SH-SY5Y (cell line): Measurements from ENCODE around the gene FLG.

ENCODE experiments used
- GATA2 ChIP-seq: IDR thresholded peaks from 2 replicates; pipeline ENCODE4 v1.6.1; 2011; ENCODE audit warnings: mild to moderate bottlenecking, low read depth, low read length
- GATA3 ChIP-seq: IDR thresholded peaks from 2 replicates; pipeline ENCODE4 v1.6.1; 2011; ENCODE audit warnings: low read depth, mild to moderate bottlenecking, low read length, moderate library complexity

FLG gene

DNA sequence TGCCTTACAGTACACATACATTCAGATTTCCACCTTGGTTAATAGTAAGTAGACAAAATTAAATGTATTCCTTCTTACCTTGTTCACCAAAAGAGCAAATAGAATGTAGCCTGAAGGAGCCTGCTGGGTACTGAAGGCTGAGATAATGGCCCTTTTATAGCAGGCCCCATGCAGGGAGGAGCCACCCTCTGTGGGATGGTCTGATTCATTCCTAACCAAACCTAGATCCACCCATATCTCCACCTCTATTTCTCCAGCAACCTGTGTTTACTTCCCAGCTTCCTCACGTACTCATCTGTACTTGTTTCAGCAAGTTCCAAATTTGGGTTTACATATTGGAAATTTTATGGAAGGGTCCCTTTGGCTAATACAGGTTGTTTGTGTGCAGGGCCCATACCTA, at the start of gene FLG:
FLG (minus strand) TSS at position 129 of the 400 bp plus-strand sequence. CDS start 9,783 bp downstream, outside the sequence.
- TF ChIP-seq GATA2 (no peak), GATA3 (no peak)

- TF ChIP-seq GATA3 (no peak), GATA2 (no peak)
These were observed 49.4 kb upstream of the FLG start for GRCh38 chr1:152374451-152374850.

DNA sequence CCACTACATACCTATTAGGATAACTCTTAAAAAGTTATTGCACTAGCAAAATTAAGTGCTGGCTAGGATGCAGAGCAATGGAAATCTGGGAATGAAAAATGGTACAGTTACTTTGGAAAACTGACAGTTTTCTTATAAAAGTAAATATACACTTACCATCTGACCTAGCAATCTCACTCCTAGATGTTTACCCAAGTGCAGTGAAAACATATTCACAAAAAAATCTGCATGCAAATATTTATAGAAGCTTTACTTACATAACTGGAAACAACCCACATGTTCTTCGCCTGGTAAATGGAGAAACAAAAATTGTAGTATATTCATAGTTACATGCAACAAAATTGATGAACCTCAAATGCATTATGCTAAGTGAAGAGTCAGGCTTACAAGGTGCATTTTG, 47.6 kb upstream of the FLG start:
- TF ChIP-seq GATA2 (no peak), GATA3 (no peak)

- TF ChIP-seq GATA3 (no peak), GATA2 (no peak)
These were observed 42.4 kb upstream of the FLG start for GRCh38 chr1:152367436-152367835.

- TF ChIP-seq GATA3 (no peak), GATA2 (no peak)
These were observed 34.9 kb upstream of the FLG start, which contains the start of gene FLG2 for GRCh38 chr1:152359906-152360305. Gene FLG2 (minus strand): TSS chr1:152360006. CDS start chr1:152358884, 1,122 bp downstream.

DNA sequence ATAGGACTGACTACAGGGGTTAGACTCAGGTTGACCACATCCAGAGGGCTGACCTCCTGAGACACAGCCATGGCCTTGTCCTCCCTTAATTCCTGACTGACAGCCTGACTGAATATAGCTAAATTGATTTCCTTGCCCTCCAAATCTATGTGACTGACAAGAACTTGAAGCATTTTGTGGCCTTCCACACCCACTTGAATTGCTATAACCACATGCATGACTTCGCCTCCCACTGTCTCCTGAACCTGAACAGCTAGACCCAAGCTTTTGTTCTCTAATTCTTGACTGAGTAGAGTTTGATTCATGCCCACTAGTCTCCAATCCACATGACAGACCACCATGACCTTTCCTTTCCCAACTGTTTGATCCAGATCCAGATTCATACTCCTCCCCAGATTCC, 31.7 kb upstream of the FLG start:
- TF ChIP-seq GATA3, result no peak
- TF ChIP-seq GATA2, result no peak

- TF ChIP-seq GATA2 (no peak), GATA3 (no peak)
These were observed 24.6 kb upstream of the FLG start for GRCh38 chr1:152349611-152350010.

GRCh38 chr1:152348447-152348846, 23.4 kb upstream of the FLG start:
- TF ChIP-seq GATA2 (no peak), GATA3 (no peak)

DNA sequence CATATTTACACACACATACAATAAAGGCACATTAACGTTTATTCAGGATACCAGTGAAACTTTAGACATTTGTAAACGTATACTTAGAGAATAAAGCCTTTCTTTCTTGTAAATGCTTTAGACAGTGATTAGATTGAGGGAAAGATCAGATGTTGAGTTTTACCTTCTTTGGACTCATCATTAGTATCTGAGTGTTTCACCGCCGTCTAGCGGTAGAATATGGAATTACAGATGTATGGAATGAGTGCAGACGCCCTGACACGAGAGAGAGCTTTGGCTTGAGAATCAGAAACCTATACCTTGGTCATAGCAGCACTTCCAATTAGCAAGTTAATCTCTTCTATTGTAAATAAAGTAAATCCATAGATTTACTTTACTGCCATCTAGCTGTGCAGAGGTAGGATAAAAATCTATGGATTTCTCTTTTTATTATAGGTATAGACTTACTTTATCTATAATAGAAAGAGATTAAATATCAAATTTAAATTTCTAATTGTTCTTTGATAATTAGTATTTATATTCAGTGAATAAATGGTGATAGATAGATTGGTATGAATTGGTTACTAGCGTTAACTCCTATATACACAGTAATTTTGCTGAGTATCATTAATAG, 22.2 kb upstream of the FLG start:
- no peak for TF ChIP-seq GATA2
- no peak for TF ChIP-seq GATA3

DNA sequence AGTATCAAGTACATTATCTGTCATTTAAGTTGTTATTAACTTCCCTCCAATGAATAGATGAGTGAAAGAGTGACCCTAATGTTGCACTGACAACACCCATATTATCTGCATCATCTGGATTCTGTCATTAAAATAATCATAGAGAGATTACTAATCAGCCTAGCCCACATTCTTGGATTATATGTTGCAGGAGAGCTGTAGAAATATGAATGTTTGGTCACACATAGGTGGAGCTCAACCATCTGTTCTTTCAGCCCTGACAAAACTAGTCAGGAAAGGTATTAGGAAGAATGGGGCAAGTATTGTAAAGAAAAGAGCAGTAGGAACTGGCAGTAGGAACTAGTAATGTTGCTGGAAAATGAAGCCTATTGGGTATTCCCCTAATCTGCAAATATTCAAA, 19.4 kb upstream of the FLG start:
- TF ChIP-seq GATA3, result no peak
- TF ChIP-seq GATA2, result no peak

DNA sequence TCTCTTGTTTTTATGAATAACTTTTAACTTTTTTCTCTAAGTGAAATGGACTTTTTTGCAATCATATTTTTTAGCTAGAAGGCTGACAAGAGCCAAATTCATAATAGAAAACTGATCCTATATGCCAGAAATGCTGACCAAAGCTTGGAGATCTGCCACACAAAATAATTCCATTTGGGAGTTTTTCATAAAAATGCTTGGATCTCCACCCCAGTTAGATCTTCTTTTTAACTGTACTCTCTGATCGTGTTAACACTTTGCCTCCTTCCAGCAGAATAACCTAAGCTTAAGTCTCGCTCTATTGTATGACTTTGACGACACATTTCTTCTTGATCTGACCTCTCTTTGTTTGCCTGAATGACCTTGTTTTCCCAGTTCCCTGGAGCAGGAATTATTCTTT, 18.0 kb upstream of the FLG start:
- TF ChIP-seq GATA2, result no peak
- no peak for TF ChIP-seq GATA3

GRCh38 chr1:152335399-152335798, 10.4 kb upstream of the FLG start:
- TF ChIP-seq GATA3 (no peak), GATA2 (no peak)

DNA sequence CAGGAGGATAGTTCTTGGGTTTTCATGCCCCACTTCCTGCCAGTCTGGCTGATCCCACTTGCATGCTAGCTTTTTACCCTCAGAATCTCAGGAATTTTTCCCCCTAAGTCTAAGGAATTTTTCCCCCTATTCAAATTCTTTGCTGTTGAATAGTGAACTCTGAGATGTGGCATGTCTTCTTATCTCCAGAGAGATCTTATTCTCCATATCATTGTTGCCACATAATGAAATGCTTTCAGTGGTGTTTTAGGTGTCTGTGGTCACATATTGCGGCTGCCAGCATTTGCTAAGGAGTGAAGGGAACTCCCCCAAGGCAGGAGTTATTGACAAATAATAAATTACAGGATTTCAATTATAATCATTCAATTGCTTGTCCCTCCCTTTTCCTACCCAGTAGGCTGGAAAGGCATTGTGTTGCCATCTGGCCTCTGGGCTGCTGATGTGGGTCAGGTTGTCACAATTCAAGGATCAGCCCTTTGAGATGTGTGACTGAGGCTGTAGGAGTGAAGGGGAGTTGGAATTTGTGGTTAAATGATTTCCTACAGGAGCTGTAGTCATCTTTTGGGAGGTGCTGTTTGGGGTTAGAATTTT, 3.9 kb upstream of the FLG start:
- no peak; the same call in 1 of the 2 replicates for TF ChIP-seq GATA2
- no peak for TF ChIP-seq GATA3

GRCh38 chr1:152313970-152314369, 11.1 kb downstream of the FLG start:
- TF ChIP-seq GATA2 (no peak), GATA3 (no peak)

- TF ChIP-seq GATA3 (no peak), GATA2 (no peak)
These were observed 11.7 kb downstream of the FLG start for GRCh38 chr1:152313319-152313801.

DNA sequence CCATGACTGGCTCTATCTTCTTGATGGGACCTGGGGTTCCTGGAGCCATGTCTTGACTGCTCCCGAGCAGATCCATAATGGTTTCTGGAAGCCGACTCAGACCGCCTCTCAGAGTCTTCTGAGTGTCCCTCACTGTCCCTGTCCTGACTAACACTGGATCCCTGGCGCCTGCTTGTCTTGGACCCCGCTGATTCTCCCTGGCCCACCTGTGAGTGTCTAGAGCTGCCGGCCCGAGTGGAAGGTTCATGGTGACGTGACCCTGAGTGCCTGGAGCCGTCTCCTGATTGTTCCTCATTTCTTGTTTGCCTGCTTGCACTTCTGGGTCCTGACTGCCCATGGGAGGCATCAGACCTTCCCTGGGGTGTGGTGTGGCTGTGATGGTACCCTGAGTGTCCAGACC, 15.1 kb downstream of the FLG start:
- TF ChIP-seq GATA3 (no peak), GATA2 (no peak)
